Prostate gland (tissue), 2 donors: Measurements from ENCODE around the gene ARPC5. TPM values are rescaled to one million over a fixed set of nuclear protein-coding genes. Genes with fewer than 3 reads are reported as not detected.

Experiments used
- DNase-seq: peaks from one replicate; pipeline ENCODE4 v3.0.0-alpha.2; 2019; ENCODE audit warnings: low spot score
- H3K27ac ChIP-seq, 2 donors: fragments of 200-600 bp; sonication (generic); 2 replicates each; pipeline ENCODE4 v1.5.1; 2017 to 2019
- H3K27me3 ChIP-seq: fragments of 200-600 bp; sonication (generic); replicated peaks from 2 replicates; pipeline ENCODE4 v1.5.1; 2019; ENCODE audit not compliant: insufficient read depth
- H3K36me3 ChIP-seq, 2 donors: fragments of 200-600 bp; sonication (generic); 1 replicate in 1 of 2; 2 replicates in 1 of 2; pipeline versions ENCODE4 v1.5.1 to v1.8.1; 2017 to 2019
- H3K4me1 ChIP-seq: fragments of 200-600 bp; sonication (generic); replicated peaks from 2 replicates; pipeline ENCODE4 v1.5.1; 2019
- H3K4me3 ChIP-seq, 2 donors: fragments of 200-600 bp; sonication (generic); 2 replicates each; pipeline ENCODE4 v1.5.1; 2017 to 2019
- H3K9me3 ChIP-seq: fragments of 200-600 bp; sonication (generic); 2 replicates; pipeline ENCODE4 v1.5.1; 2017
- CTCF ChIP-seq, 4 experiments: fragments of 200-600 bp in 2 of 4; fragments of 450-650 bp in 2 of 4; sonication (generic) in 2 of 4; IDR thresholded peaks; 1 replicate in 3 of 4; 2 replicates in 1 of 4; pipeline ENCODE4 v1.5.1; 2016 to 2019; ENCODE audit warnings: antibody characterized with exemption in 4 of 4, mild to moderate bottlenecking in 2 of 4, moderate library complexity in 2 of 4
- POLR2A ChIP-seq: fragments of 450-650 bp; IDR thresholded peaks from one replicate; pipeline ENCODE4 v1.6.1; 2016; ENCODE audit warnings: antibody characterized with exemption, mild to moderate bottlenecking
- POLR2AphosphoS5 ChIP-seq: sonication (generic); formaldehyde crosslinking; IDR thresholded peaks from one replicate; pipeline ENCODE4 v1.6.1; 2017; ENCODE audit warnings: antibody characterized with exemption
- WGBS: methylation state at CpG from one replicate; pipeline ENCODE4 v1.1.5; 2018; 5-methylcytosine and 5-hydroxymethylcytosine counted together
- intact Hi-C: fragments of 100-400 bp; cut with DNase I; formaldehyde crosslinking; loops from one replicate; pipeline ENCODE4 v1.14.2; 2022
- total RNA-seq, 2 donors: library from RNA; depleted of rRNA; stranded (reverse); fragments of >200 nt; gene quantifications; one replicate each; pipeline ENCODE4 v1.1.0, GENCODE V29; 2016

ARPC5 gene
- total RNA-seq, 2 donors from 2014 or later, result 62.9 to 92.8 TPM

- H3K9me3 ChIP-seq, result no peaks in the 10 kb centered on the region
- no peak for DNase-seq
- WGBS, result 90% methylated on average over 7 of the region's 7 CpGs
- no peaks in the 10 kb centered on the region for H3K36me3 ChIP-seq
- no peak overlapping the region for H3K27ac ChIP-seq
- intact Hi-C loops, result no loop called here
- H3K27me3 ChIP-seq, result no peaks in the 10 kb centered on the region
- H3K4me1 ChIP-seq, result no peaks in the 10 kb centered on the region
- TF ChIP-seq POLR2A (no peak), POLR2AphosphoS5 (no peak), CTCF (IDR thresholded peaks at IDR 0.05) (no peak)
- no peak overlapping the region for H3K4me3 ChIP-seq
Measured at GRCh38 chr1:183577897-183578465, 57.6 kb downstream of the ARPC5 start.

- TF ChIP-seq POLR2AphosphoS5 (no peak), CTCF (IDR thresholded peaks at IDR 0.05) (no peak), POLR2A (no peak)
- intact Hi-C loops, result no loop called here
- no peaks in the 10 kb centered on the region for H3K4me1 ChIP-seq
- H3K36me3 ChIP-seq, result no peaks in the 10 kb centered on the region
- no peak for DNase-seq
- no peaks in the 10 kb centered on the region for H3K27me3 ChIP-seq
- H3K9me3 ChIP-seq, result no peaks in the 10 kb centered on the region
- 57% methylated on average over 8 of the region's 8 CpGs for WGBS
- no peak overlapping the region for H3K27ac ChIP-seq
- H3K4me3 ChIP-seq, result no peak overlapping the region
Measured at GRCh38 chr1:183576537-183576936, 59.0 kb downstream of the ARPC5 start.

GRCh38 chr1:183575606-183576005 lies 60.0 kb downstream of the ARPC5 start:
- intact Hi-C loops, result no loop called here
- TF ChIP-seq CTCF (IDR thresholded peaks at IDR 0.05) (no peak), POLR2A (no peak), POLR2AphosphoS5 (no peak)
- H3K27ac ChIP-seq, result no peak overlapping the region
- H3K4me3 ChIP-seq, result no peak overlapping the region
- WGBS, result 90% methylated on average over 5 of the region's 5 CpGs
- no peaks in the 10 kb centered on the region for H3K27me3 ChIP-seq
- no peak for DNase-seq
- H3K36me3 ChIP-seq, result no peaks in the 10 kb centered on the region
- no peaks in the 10 kb centered on the region for H3K4me1 ChIP-seq
- no peaks in the 10 kb centered on the region for H3K9me3 ChIP-seq

- Histone ChIP-seq H3K9me3 (no peaks in the 10 kb centered on the region), H3K4me1 (no peaks in the 10 kb centered on the region), H3K27ac (no peak overlapping the region), H3K4me3 (no peak overlapping the region), H3K27me3 (no peaks in the 10 kb centered on the region), H3K36me3 (no peaks in the 10 kb centered on the region)
- WGBS, result 68% methylated on average over 1 of the region's 1 CpG
- intact Hi-C loops, result no loop called here
- no peak for DNase-seq
- TF ChIP-seq POLR2AphosphoS5 (no peak), POLR2A (no peak), CTCF (IDR thresholded peaks at IDR 0.05) (no peak)
Measured at GRCh38 chr1:183572721-183573120, 62.9 kb downstream of the ARPC5 start.

- intact Hi-C loops, result no loop called here
- Histone ChIP-seq H3K27me3 (no peaks in the 10 kb centered on the region), H3K27ac (no peak overlapping the region), H3K4me1 (no peaks in the 10 kb centered on the region), H3K36me3 (no peaks in the 10 kb centered on the region), H3K9me3 (no peaks in the 10 kb centered on the region), H3K4me3 (no peak overlapping the region)
- TF ChIP-seq POLR2AphosphoS5 (no peak), CTCF (IDR thresholded peaks at IDR 0.05) (no peak), POLR2A (no peak)
- WGBS, result 80% methylated on average over 4 of the region's 4 CpGs
- no peak for DNase-seq
Measured at GRCh38 chr1:183571678-183572268, 63.8 kb downstream of the ARPC5 start.
